ENCODE data around the gene CKS1B. TPM values are rescaled to one million over a fixed set of nuclear protein-coding genes. Genes with fewer than 3 reads are reported as not detected.
"Not testable (repeated sequence)": the region's sequence is repeated elsewhere in the genome, so short reads cannot be mapped to it uniquely, and the experiment has no call there.

Gene CKS1B
- total RNA-seq, 1 experiment from 2014 or later = 258 TPM

GRCh38 chr1:154974808-154975408 lies 427 bp downstream of the CKS1B start (continued):
- TF ChIP-seq ZNF512 (CRISPR knock-in tag; IDR thresholded peaks at IDR 0.05; ENCODE audit: borderline replicate concordance) = no peak
- no peak for TF ChIP-seq ERG (CRISPR knock-in tag; IDR thresholded peaks at IDR 0.05)

- TF ChIP-seq PRDM15 (CRISPR knock-in tag; IDR thresholded peaks at IDR 0.05) = no peak
- TF ChIP-seq PRRX2 (CRISPR knock-in tag; IDR thresholded peaks at IDR 0.05) = 0 out of 2 replicates have a peak, but pooled peaks have one; percentile 7
- no peak for TF ChIP-seq ATF3 (CRISPR knock-in tag; conservative IDR thresholded peaks at IDR 0.05)
- no peak for TF ChIP-seq MXD4 (CRISPR knock-in tag; IDR thresholded peaks at IDR 0.05; ENCODE audit: borderline replicate concordance)
- TF ChIP-seq ZNF121 (CRISPR knock-in tag; IDR thresholded peaks at IDR 0.05) = no peak
- Mint-ChIP-seq H3K9me3 (no peaks in the 10 kb centered on the region), H3K4me3 (no peak overlapping the region), H3K27ac (no peak overlapping the region), H3K36me3 (peaks cover 24% of the 10 kb centered on the region), H3K27me3 (ENCODE audit: low read depth) (no peaks in the 10 kb centered on the region), H3K4me1 (peaks cover 23% of the 10 kb centered on the region)
- ChIA-PET POLR2A (interaction anchor here (1.8 kb wide), 1 partner anchor 24 kb away, joined by 6 read pairs; no protein-coding TSS in a partner anchor), CTCF (interaction anchor here (0.6 to 4.3 kb wide), 4 partner anchors 24 to 87 kb away, joined by 3 to 20 read pairs (median 8); partner anchors contain the start of gene EFNA4)
- peak; percentile 46 for DNase-seq (ENCODE audit: low spot score)
- ATAC-seq = no peak
Observed at GRCh38 chr1:154975409-154976059, 1.1 kb downstream of the CKS1B start.

- Mint-ChIP-seq H3K27ac (peak overlapping the region; percentile 64; the same call in 1 of the 2 replicates), H3K36me3 (peaks cover 34% of the 10 kb centered on the region)
- ATAC-seq; POLR2A ChIA-PET; H3K27me3 Mint-ChIP-seq (ENCODE audit: low read depth); H3K4me1 Mint-ChIP-seq; H3K4me3 Mint-ChIP-seq; H3K9me3 Mint-ChIP-seq; DNase-seq (ENCODE audit: low spot score): not testable (repeated sequence)
- CTCF ChIA-PET = interaction anchor here (4.3 kb wide), 1 partner anchor 22 kb away, joined by 14 read pairs; no protein-coding TSS in a partner anchor
Observed at GRCh38 chr1:154977762-154978161, 3.3 kb downstream of the CKS1B start.

GRCh38 chr1:154978360-154978759 lies 3.9 kb downstream of the CKS1B start:
- CTCF ChIA-PET = interaction anchor here (4.3 kb wide), 1 partner anchor 21 kb away, joined by 14 read pairs; no protein-coding TSS in a partner anchor
- TF ChIP-seq USF1 (CRISPR knock-in tag; IDR thresholded peaks at IDR 0.05) = no peak
- TF ChIP-seq ZNF512 (CRISPR knock-in tag; IDR thresholded peaks at IDR 0.05; ENCODE audit: borderline replicate concordance) = no peak
- TF ChIP-seq TCF7 (CRISPR knock-in tag; IDR thresholded peaks at IDR 0.05; ENCODE audit: low read depth) = no peak
- TF ChIP-seq HMGA2 (CRISPR knock-in tag; IDR thresholded peaks at IDR 0.05) = no peak
- TF ChIP-seq KAT7 (CRISPR knock-in tag; IDR thresholded peaks at IDR 0.05; ENCODE audit: borderline replicate concordance) = no peak
- TF ChIP-seq E2F5 (CRISPR knock-in tag; IDR thresholded peaks at IDR 0.05) = no peak
- no peak for TF ChIP-seq JUN (CRISPR knock-in tag; IDR thresholded peaks at IDR 0.05)
- TF ChIP-seq ZNF281 (CRISPR knock-in tag; IDR thresholded peaks at IDR 0.05) = no peak

More at GRCh38 chr1:154978360-154978759, 3.9 kb downstream of the CKS1B start:
- Mint-ChIP-seq H3K9me3 (no peaks in the 10 kb centered on the region), H3K36me3 (peaks cover 34% of the 10 kb centered on the region), H3K27me3 (ENCODE audit: low read depth) (no peaks in the 10 kb centered on the region), H3K4me1 (peaks cover 2% of the 10 kb centered on the region; the same call in 1 of the 2 replicates), H3K27ac (no peak overlapping the region), H3K4me3 (no peak overlapping the region)
- POLR2A ChIA-PET = no interaction called here
- ATAC-seq = no peak
- no peak for DNase-seq (ENCODE audit: low spot score)
